NK-92 (cell line): ENCODE results near the gene ABCA4.

Source experiments
- DNase-seq: peaks from one replicate; lab custom pipeline; 2025; ENCODE audit not compliant: unreplicated experiment; lab: John Stamatoyannopoulos, UW

The ABCA4 gene

DNA sequence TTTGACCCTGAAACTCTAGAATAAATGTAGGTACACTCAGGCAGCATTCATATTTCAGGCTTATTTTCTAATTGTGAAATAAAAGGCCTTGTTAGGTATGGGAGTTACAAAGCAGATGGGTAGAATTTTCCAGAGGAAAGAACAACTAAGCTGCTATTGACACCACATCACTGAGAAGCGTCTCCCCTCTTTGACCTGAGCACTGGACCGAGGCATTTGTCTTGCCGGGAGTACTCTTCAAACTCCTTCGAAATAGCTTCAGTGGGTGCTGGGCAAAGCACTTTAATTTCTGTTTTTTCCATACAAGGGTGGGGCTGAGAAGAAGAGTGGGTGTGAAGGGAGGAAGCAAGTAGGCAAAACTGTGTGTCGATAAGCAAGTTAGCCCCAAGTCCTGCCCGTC is 36.4 kb downstream of the ABCA4 start:
- DNase-seq = no peak

DNA sequence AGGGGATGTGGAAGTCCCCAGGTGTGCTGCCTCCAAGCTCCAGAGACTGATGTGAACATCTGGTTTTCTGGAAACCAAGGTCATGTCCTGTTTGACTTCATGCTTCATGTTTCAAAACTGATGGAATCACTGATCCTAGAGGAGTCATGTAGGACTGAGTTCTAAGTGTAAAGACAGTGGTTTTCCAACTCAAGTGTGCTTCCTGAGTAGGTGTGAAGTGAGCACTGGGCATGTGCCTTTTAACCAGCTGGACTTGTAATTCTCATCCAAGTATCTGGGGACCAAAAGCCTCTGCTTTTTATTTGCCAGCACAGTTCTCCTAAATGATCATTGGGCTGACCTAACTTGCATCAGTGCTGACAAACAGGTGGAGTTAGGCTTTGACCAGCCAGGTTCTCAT is 36.9 kb downstream of the ABCA4 start:
- no peak for DNase-seq

DNA sequence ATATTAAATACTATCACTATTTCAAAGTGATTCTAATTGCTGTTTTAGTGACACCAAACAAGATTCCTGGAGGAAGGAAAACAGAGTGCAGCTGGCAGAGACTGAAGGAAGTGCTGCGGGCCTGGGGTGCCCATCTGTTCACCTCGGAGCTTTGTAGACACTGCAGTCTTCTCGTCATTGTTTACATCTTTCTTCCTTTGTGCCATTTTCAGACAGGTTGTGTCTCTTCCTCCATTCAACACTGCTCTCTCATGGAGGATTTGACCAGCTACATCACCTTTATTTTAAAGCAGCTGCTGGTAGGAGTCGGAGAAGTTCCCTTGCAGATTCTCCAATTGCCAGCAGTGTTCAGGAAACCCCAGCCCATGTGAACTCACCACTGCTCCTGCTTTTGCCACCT is 37.3 kb downstream of the ABCA4 start:
- no peak for DNase-seq

DNA sequence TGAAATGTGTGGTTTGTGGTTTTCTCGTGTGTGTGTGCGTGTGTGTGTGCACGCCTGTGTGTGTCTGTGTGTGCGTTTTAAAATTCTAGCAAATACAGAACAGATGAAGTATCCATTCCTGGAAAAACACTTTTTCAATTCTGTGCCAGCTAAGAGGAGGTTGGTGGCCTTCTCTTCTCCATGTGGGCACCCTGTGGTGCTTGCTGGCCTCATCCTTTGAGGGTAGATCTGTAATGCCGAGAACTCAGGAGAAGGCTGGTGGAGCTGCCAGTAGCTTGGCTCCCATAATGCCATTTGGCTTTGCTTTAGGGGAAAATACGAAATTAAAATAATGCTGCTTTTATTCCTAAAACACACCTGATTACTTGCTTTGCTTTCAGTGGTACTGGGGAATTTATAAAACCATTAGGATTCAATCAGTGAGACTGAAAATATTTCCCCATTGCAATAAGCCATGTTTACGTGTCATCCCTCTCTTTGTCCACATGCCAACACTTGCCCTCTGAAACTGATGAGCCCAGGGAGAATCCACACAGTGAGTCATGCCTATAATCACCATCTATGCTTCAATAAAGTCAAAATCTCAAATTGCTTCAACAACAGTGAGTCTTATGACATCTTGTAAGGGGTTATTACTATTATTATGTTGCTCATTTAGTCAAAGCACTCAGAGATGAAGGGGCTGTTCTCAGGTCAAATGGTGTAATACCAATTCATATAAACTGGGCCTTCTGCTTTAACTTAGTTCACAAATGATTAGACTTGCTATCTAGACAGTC is 39.2 kb downstream of the ABCA4 start:
- DNase-seq = no peak

DNA sequence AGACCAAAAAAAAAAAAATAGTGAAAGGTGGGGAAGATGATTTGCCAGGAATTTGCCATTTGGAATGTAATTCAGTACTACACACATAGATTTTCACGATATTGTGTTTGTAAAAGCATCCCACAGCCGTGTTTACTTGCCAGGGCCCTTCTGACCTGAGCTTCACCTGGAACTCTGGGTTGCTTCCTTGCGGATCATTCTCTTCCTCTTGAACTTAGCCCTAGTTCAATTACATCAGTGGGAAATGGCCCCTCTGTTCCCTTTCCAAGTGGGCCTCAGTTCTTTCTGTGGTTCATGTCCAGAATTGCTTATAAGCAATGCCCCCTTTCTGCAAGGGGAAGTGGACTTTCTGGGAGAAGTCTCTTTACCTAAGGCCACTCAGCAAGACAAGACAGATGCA is 41.0 kb downstream of the ABCA4 start:
- no peak for DNase-seq

DNA sequence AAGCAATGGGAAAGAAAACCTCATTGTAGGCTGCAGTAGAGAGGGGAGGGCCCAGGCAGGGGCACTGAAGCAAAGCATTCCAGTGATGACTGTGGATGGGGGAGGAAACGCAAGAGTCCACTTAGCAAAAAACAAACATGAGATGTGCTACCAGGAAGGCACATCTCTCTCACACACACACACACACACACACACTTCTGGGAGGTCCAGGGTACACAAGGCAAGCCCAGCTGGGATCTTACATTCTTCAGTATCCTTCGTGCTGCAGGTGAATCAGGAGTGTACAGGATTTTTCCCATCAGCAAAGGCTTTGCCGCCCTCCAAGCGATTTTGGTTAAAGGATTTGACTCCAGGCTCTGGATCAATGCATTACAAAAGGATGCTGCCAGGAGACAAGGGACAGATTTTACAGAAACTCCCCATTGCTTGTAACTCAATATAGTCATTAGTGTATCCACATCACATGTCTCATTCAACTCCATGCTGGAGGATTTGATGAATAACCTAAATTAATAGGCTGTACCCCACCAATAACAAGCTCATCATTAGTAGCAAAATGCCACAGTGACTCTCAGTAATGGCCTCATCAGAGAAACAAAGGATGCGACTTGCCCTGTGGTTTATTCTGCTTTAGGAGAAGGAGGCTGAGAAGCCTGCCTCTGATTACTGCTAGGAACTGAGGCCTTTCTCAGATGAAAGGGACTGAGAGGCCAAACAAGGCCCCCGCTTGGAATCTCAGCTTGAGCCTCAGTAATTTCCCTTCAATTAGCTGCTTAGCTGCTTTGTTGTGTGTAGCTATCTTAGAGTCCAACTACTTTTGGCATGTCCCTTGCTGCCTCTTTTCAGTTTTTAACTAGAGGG is 41.6 kb downstream of the ABCA4 start:
- no peak for DNase-seq

DNA sequence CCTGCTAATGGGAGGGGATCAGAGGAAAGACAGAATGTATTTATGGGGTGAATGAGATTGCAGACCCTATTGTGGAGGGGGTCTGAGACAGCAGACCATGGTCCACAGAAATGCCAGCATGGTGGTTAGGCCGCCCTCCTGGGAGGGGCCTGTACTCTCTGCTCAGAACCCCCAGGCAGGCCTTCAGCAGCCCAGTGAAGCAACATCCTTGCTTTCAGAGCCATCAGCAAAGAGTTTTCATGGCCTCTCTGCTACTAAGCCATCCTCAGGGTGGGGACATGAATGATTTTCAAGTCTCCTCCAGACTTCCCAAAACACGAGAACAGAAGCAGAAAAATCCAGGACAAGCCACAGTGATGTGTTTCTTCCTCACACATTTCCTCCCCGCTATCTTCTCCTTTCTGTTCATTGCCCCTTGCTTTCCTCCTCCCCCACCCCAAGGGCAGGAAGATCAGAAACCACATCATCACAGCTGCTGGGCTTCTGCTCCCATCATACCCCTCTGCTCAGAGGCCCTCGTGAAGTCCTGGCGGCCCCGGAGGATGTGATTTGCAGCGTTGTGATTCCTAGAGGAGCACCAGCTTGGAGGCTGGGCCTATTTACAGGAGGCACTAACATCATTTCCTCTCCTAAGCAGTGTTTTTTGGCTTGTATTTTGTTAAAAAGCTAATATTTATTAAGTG is 48.0 kb downstream of the ABCA4 start:
- no peak for DNase-seq

DNA sequence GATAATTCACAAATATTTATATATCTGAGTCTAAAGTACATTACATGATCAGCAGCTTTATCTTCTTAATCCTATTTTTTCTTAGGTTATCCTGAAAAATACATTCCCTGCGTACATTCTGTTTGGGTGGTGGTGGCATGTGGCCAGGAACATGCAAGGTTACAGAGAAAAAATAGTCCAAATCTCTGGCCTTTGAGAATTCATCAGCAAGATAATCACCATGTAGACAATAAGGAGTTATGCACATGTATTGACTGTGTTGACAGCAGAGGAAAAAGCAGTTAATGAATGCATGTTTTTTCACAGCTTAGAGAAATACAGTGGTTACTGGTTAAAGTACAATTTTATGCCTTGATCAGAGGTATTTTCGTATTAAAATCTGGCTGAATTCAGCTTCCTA is 49.0 kb downstream of the ABCA4 start:
- no peak for DNase-seq

DNA sequence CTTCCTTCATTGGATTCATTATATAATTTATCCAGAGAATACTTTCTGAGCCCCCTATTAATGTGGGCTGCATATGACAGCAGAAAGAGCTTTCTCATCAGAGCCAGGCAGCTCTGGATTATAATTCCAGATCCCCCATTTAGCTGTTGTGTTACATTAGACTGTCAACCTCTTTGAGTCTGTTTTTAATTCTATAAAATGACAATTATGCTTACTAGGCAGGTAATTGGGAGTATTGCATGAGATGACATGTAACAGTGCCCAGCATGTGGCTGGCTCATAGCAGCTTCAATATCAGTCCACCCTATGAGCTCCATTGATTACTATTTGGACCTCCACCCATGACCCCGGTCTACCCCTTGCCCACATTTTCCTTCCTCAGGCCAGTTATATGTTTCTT is 49.6 kb downstream of the ABCA4 start:
- DNase-seq = no peak

DNA sequence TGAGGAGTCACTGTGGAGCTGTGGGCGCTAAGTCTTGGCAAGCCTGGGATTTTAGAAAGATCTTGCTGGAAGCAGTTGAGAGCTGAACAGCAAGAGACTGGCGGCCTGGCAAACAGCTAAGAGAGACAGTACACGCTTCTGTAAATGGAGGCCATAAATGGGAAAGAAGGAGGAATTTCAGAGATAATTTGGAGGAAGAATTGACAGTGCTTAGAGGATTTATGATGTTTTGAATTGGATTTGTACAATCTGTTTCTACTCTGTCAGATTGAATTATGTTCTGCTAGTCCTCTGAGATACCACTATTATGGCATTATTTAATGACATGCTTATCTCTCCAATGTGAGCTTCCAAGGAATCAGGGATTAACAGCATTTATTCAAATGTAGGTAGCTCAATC is 50.1 kb downstream of the ABCA4 start:
- DNase-seq = no peak

DNA sequence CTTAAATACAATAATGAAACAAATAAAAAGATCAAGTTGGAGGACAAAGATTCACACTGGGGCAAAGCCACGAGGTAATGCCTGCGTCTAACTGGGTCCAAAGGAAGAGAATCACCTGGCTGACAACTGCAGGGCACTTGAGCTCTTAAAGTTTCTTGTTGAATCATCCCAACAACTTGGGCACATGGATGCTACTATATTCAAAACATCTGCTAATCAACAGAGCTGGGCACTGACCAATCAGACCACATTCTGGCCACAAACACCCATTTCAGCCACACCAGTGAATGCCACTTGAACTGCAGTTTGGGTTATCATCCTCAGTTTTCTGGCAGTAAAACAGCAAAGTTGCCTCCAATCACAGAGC is 51.0 kb downstream of the ABCA4 start:
- DNase-seq = no peak

DNA sequence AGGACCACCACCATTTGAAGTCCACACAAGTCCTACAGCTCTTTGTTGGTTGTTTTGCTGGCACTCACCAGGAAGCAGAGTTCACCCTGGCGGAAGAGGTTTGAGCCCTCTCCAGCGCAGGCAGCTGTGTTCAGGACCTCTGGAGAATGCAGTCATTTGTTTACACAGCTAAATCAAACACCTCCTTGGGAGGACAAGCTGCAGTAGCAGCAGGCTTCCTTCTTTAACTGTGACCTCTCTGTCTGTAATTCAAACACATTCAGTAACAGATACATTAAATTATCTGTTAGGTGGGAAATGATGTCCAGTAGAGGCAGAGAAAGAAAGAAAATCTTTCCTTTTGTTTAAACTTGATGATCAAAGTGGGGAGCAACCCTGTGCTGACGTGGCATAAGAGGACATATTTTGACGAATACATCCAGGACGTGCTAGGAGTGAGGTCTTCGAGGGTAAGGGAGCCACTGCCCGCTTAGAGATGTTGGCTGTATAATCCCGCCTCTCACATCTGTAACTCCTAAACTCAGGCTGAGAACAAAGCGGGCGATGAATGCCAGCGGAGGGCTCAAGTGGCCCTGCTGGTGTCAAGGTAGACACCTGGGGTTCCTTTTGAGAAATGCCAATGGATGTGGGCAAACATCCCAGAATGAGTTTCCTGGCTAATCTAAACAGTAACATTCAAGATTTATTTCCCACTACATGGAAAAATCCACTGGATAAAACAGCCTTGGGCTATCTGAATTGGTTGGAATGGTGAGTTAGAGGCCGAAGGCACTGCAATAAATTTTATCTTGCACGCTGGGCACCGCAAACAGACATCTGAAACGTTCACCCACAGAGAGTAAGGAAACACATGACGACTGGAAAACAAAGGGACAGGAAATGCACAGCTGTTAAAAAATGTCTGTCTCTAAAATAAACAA is 51.7 kb downstream of the ABCA4 start:
- no peak for DNase-seq

DNA sequence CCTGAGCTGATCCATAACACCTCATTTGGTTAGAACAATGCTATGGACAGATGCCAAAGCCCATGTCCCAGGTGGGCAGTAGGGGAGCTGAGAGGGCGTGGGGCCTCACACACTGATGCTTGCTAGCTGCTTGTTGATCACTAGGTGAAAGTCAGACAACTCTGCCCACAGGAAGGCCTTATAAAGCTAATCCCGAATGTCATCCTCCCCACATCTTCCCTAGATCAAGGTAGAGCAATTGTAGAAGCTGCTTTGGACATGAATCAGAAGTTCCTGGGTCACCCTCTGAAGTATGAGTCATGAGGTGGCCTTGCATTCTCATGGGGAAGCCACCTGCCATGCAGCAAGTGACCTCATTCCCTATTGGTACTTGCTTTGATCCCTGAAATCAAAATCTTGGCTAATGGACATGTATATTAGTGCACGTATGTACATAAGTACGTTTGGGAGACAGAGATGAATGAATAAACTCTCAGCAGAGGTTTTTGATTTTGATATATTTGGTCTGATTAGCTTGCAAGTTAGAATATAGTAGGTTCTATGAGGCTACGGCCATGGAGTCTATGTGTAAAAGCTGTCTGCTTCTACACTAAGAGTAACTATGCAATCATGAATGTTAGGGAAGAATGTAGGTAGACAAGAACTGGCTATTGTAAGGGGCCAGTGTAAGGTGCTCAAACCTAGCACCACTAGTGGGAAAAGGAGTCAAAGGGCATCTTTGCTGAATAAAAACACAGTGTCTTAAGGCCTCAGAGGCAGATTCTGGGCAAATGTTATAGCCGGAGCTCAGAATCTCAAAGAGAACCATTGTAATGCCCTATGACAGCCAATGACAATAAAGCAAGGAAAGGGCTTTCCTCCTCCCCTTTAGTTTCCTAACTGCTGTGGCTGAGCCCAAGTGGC is 52.6 kb downstream of the ABCA4 start:
- DNase-seq = no peak

DNA sequence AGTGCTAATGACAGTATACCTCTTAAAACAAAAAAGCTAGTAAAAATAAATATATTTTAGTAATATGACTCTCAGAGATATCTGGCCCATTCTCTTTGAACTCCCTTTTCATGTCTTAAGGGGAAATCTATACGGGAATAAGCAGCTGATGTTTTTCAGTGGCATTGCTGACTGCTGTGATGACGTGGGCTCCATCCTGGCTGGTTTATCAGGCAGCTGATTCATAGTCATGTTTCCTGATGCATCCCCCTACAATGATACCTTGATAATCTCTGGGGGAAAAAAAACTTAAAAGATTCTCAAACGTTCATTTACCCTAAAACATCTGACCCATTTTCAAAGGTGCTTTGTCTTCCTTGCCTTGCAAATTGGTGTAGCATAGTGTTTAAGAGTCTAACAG is 53.8 kb downstream of the ABCA4 start:
- DNase-seq = no peak

DNA sequence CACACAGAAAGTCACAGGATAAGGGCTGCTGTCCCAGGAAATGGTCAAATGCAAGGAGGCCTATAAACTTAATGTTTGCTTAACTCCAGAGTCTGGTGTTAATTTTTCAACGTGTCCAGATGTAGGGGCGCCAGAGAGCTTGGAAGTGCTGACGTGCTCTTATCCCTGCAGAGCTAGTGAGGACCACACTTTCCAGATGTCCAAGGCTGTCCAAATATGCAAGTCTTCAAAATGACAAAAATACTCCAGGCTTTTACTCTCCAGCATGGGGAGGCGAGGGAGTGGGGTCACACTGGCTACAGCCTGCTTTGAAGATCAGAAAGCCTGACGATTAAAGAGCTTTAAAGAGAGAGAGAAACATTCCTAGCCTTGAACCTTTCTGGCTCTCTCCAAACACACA is 57.6 kb downstream of the ABCA4 start:
- DNase-seq = no peak

DNA sequence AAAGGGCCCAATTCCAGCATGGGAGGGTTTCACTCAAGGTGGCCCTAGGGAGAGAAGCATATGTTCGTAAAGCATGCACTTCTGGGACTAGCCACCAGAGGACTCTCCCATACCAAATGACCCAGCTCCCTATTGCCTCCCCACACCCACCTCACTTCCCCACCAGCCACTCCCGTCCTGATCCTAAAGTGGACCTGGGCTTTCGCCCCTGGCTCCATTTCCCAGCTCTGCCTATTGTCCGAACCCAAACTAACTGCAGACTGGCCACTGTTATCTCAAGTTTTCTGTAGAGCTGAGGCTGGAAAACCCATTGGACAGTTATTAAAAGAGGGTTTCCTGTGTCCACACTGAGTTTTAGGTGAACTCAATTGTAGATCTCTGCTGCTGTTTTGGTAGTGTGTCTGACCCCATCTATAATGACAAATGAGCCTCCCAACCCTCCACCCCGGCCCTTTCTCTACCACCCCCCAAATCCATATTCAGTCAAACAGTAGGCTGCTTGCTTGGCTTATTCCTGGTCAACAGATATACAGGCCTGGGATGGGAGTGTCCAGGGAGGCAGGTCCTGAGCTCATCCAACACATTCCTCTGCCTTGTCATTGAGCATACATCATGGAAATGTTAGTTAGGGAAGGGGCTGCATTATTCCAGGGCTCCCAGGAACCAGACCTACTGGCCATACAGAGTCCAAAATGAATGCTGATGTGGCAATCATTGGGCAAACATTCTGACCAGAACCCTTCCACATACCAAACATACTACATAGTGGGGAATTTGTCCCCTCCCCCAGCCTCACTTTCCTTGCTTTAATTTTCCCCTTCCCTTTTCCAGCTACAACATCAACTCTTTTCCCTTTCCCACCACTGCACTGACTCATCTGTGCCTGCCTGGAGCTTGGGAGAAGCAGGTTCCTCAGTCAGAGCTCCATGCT is 59.2 kb downstream of the ABCA4 start:
- DNase-seq = no peak

DNA sequence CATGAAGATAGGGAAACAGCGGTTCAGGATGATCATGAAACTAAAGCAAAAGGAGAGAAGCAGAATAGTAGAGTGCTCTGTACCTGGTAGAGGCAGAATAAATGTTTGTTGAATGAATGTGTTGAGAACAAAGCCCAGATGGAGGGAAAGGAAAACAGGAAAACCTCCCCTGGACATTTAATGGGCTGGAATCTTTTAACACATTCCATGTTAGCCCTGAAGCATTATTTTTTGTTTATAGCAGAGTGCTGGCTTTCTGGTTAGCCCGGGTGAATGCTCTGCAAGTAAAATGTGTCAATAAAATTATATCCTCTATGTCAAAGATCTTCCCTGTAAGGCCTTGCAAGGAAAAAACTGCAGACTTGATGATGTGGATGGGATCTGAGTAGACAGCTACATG is 60.2 kb downstream of the ABCA4 start:
- DNase-seq = no peak

DNA sequence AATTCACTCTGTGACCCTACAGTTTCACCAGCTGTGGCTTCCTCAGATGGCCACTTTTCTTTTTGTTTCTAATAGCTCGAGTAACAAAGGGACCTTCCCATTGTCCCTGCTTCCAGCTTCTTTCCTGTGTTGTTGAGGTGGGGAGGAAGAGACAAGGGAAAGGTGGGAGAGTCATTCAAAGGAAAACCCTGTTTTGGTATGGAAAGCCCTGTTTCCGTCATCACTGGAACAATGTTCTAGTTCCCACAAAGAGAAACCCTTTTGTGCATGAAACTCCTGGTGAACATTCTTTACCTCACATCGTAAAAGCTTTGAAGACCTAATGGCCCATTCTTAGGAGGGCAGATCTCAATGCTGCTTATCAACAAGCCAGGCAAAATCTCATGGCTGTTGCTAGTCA is 62.2 kb downstream of the ABCA4 start:
- DNase-seq = no peak

DNA sequence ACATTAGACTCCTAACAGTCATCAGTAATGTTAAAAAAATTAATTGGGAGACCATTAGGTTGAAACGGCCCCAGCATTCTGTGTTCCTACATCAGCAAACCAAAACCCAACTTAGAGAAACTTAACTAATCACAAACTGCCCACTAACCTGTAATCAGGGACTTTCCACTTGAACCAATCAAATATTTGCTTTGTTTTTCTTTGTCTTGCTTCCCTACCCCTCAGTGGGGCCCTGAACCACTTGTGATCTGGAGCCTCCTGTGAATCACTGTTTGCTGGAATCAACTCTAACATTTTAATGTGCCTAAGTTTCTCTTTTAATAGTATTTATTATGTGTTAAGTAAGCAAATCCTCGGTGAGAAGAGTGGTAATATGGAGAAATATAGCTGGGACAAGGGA is 64.0 kb downstream of the ABCA4 start:
- no peak for DNase-seq
